Fibroblast of skin of back (primary cell): ENCODE results near the gene CTNNA1. TPM values are rescaled to one million over a fixed set of nuclear protein-coding genes. Genes with fewer than 3 reads are reported as not detected.
"Not testable (repeated sequence)": the region's sequence is repeated elsewhere in the genome, so short reads cannot be mapped to it uniquely, and the experiment has no call there.

ENCODE experiments used
- DNase-seq: peaks from one replicate; pipeline ENCODE4 v3.0.0-alpha.2; 2013
- polyA plus RNA-seq, 2 experiments: library from polyadenylated mRNA; unstranded; fragments of 120-200 nt; gene quantifications; one replicate each; pipeline ENCODE4 v1.2.1, GENCODE V29; 2013; ENCODE audit not compliant: insufficient read length in 2 of 2

Gene CTNNA1, protein sequence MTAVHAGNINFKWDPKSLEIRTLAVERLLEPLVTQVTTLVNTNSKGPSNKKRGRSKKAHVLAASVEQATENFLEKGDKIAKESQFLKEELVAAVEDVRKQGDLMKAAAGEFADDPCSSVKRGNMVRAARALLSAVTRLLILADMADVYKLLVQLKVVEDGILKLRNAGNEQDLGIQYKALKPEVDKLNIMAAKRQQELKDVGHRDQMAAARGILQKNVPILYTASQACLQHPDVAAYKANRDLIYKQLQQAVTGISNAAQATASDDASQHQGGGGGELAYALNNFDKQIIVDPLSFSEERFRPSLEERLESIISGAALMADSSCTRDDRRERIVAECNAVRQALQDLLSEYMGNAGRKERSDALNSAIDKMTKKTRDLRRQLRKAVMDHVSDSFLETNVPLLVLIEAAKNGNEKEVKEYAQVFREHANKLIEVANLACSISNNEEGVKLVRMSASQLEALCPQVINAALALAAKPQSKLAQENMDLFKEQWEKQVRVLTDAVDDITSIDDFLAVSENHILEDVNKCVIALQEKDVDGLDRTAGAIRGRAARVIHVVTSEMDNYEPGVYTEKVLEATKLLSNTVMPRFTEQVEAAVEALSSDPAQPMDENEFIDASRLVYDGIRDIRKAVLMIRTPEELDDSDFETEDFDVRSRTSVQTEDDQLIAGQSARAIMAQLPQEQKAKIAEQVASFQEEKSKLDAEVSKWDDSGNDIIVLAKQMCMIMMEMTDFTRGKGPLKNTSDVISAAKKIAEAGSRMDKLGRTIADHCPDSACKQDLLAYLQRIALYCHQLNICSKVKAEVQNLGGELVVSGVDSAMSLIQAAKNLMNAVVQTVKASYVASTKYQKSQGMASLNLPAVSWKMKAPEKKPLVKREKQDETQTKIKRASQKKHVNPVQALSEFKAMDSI
- 367 TPM for polyA plus RNA-seq (2013, experiment 1 of 2; ENCODE audit: insufficient read length)
- 311 TPM for polyA plus RNA-seq (2013, experiment 2 of 2; ENCODE audit: insufficient read length)

DNA sequence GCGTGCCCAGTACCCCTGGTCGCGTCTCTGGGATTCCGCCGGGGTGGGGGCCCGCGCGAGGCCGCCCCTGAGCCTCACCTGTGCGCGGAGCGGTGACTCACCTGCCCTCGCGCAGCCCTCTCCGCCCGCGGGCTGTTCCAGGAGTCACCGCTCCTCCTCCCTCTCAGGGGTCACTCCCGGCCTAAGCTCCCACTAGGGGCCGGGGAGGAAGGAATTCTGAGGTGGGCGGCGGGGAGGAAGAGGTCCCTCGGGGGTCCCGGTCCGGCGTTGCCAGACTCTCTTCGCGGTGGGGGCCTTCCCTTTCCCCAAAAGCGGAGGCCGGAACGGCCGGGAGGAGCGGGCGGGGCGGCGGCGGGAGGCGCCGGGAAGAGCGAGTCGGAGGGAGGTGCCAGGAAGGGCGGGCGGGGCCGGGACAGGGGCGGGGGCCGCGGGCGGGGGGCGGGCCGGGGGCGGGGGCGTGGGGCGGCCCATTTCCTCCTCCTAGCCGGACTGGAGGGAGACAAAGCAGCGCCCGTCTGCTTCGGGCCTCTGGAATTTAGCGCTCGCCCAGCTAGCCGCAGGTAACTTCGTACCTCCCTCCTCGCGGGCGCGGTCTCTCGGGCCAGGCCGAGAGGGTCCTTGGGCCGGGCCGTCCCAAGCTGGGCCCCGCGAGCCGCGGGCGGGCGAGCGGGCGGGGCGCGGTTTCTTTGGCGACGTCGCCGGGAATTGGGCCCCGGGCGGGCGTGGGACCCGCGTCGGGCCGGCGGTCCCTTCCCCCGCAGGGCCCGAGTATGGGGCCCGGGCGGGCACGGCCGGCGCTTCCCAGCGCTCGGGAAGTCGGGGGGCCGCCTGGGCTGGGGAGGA lies at the start of gene CTNNA1:
Gene CTNNA1, plus strand, starts transcription at position 475 of the 843 bp plus-strand sequence. CDS start 28,500 bp downstream, outside the sequence.
- peak; percentile 73 for DNase-seq

GRCh38 chr5:138703777-138704176 lies 49.4 kb upstream of the CTNNA1 start:
- DNase-seq = not testable (repeated sequence)

DNA sequence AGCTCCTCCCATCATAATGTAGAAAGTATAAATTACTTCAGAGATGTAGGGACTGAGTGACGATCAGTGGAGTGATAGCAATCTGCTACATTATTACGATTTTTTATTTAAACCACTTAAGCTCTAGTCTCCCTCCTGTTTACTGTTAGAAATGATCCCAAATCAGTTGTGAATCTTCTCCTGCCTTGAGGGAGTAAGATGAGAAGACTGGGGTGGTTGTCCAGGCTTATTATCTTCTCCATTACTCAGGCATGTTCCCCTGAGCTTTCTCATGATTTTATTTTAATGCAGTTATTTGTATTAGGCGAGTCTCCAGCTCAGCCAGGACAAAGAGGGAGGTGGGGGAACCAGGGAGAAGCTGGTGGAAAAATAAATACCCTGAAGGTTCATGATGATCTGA lies 48.2 kb upstream of the CTNNA1 start:
- DNase-seq = no peak

DNA sequence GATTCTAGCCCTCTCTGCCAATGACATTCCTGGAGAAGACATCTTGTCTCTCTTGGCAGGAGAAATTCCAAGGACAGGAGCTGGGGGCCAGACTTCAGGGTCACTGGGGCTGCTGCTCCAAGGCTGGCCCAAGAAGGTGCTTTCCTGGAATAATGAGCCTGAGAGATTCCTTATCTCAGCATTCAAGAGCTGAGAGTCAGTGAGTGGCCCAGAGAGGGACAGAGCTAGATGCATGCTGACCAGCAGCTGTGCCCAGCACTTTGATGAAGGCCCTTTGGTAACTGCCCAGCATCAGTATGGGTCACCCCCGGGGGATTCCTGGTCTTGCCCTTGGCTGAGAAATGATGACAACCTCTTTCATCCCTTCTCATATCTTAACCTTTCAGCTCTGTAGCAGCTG lies 47.7 kb upstream of the CTNNA1 start:
- no peak for DNase-seq

DNA sequence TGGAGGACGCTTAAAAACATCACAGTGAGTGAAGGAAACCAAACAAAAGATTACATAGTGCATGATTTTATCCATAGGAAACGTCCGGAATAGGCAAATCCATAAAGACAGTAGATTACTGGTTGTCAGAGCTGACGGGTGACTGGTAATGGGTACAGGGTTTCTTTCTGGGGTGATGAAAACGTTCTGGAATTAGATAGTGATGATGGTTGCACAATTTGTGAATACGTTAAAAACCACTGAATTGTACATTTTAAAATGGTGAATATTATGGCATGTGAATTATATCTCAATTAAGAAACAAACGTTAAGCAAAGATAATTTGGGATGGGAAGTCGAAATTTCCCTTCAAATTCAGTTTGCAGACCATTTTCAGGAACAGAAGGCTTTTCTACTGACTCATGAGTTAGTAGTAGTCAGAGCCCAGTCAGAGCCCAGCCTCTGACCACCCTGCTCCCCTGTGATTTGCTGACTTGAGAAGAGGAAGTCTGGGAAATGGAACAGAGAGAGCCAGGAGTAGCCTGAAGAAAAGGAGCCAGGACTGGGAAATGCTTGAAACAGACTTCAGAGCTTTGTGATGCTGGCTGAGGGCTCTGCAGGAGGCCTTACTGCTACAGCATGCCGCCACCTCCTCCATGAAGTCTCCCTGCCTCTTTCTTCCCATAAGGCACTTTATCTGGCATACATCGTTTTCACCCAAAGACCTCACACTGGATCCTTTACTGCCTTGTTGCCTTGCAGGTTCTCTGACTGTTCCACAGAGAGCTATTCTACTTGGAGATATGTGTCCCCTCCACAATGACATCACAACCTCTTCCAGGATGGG lies 46.4 kb upstream of the CTNNA1 start:
- peak; percentile 88 for DNase-seq

GRCh38 chr5:138708791-138709190 lies 44.4 kb upstream of the CTNNA1 start:
- DNase-seq = no peak

DNA sequence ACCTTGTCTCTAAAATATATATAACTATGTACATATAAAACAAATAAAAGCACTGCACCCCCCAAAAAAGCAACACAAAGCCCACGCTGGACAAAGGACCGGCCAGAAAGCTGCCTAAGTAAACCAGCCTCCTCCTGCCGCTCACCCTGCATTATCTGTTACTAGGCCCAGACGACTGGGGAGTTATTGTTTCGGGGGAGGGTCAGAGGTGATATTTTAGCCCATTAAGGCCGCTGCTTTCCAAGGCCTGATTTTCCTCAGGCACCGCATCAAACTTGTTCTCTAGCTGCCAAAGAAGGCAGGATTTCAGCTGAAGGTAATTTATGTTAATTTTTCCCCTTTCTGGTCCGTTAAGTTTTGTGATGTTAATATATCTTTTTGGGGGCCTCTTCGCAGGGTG lies 44.0 kb upstream of the CTNNA1 start:
- DNase-seq = no peak

GRCh38 chr5:138711087-138711486 lies 42.1 kb upstream of the CTNNA1 start:
- no peak for DNase-seq

DNA sequence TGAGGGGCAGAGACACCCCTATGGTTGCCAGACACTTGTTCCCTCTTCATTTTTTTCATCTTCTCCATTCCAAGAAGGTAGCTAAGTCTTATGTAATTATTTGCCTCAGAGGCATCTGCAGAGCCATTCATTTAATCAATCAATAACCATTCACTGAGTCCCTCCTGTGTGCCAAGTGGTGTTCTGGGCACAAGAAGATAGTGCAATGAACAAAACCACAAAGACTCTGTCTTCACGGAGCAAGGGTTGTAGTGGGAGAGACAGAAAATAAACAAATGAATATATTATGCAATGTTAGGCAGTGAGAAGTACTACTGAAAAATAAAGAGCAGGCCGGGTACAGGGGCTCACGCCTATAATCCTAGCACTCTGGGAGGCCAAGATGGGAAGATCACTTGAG lies 41.4 kb upstream of the CTNNA1 start:
- DNase-seq = no peak

DNA sequence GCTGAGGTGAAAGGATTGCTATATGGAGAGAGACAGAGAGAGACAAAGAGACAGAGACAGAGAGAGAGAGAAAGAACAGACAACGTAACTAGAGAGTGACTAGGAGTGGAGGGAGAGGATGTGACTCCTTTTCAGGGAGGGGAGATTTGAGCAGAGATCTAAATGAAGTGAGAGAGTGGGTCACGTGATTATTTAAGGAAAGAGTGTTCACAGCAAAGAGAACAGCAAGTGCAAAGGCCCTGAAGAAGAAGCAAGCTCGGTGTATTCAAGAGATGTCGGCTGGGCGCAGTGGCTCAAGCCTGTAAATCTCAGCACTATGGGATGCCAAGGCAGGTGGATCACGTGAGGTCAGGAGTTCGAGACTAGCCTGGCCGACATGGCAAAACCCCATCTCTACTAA lies 40.9 kb upstream of the CTNNA1 start:
- DNase-seq = no peak

DNA sequence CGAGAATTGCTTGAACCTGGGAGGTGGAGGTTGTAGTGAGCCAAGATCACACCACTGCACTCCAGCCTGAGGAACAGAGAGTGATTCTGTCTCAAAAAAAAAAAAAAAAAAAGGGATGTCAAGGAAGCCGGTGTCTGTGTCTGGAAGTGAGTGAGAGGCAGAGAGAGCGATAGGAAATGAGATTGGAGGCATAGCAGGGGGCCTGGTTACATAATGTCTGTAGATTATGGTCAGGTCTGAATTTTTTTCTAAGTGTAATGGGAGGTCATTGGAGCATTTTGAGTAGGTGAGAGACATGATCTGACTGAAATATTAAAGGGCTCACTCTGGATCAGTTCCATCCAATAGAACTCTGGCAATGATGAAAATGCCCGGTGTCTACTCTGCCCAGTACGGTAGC lies 40.4 kb upstream of the CTNNA1 start:
- no peak for DNase-seq

DNA sequence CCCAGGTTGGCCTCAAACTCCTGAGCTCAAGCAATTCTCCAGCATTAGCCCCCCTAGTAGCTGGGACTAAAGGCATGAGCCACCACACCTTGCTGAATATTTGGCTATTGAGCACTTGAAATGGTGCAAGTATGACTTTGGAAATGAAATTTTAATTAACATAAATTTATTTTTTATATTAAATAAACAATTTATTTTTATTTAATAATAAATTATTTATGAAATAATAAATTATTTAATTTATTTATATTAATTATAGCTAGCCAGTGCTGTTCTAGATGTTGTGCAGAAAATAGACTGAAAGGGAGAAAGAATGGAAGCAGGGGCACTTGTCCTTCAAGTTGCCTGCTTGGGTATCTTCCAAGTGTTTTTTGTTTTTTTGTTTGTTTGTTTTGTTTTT lies 40.0 kb upstream of the CTNNA1 start:
- DNase-seq = no peak

DNA sequence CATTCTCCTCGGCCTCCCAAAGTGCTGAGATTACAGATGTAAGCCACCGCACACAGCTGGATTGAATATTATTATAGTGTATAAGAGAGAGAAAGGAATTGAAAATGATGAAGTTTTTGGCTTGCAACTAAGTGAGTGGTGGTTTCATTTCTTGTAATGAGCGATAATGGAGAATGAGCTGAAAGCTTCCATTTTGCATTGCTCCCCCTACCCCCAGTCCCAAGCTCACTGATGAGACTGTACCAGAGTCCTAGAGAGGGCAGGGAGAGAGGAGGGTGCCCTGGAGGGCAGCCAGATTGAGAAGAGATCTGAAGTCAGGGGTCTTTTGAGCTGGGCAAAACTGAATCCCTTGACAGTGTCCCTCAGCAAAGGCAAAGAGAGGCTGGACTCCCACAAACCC lies 38.5 kb upstream of the CTNNA1 start:
- no peak for DNase-seq

DNA sequence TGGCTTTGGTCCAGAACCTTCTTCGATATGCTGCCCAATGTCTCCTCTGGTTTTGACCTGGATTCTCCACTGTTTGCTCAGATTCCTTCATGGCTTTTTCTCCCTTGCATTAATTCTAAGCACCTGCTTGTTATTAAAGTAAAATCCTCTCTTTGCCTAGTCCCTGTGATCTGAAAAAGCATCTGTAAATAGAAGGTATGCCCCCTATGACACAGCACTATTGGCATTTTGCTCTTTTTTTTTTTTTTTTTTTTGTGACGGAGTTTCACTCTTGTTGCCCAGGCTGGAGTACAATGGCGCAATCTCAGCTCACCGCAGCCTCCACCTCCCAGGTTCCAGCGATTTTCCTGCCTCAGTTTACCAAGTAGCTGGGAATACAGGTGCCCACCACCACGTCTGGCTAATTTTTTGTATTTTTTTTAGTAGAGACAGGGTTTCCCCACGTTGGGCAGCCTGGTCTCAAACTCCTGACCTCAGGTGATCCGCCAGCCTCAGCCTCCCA lies 37.2 kb upstream of the CTNNA1 start:
- DNase-seq = not testable (repeated sequence)

GRCh38 chr5:138716456-138716924 lies 36.7 kb upstream of the CTNNA1 start:
- DNase-seq = peak; percentile 30

- no peak for DNase-seq
These were observed 35.8 kb upstream of the CTNNA1 start for GRCh38 chr5:138717399-138717798.

DNA sequence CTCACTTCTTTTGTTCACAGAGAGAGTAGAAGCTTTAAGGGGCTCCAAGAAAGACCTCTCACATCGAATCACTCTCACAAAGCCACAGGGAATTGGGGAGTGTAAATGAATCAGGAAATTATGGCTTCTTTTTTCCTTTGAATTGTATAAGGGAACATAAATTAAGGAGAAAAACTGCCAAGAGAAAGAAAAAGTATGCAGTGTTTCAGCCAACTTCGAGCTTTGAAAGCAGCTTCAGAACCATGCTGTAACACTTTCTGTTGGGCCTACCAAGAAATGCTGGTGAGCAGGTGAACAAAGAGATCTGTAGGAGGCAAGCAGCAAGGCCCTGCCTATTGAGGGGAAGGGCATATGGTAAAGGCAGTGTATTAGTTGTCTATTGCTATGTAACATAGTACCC lies 33.4 kb upstream of the CTNNA1 start:
- DNase-seq = no peak

DNA sequence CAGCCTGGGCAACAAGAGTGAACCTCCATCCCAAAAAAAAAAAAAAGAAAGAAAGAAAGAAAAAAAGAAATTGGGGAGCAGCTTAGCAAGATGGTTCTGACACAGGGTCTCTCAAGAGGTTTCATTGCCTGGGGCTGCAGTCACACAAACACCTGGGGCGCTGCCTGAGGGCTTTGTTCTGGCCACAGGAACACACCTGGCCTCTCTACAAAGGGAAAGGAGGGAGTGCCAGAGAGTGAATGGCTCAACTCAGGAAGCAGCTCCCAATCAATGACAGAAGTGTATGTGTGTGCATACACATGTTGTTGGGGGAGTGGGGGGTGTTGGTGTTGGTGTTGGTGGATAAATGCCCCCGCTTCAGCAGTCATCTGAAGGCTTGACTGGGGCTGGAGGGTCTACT lies 32.4 kb upstream of the CTNNA1 start:
- DNase-seq = no peak

DNA sequence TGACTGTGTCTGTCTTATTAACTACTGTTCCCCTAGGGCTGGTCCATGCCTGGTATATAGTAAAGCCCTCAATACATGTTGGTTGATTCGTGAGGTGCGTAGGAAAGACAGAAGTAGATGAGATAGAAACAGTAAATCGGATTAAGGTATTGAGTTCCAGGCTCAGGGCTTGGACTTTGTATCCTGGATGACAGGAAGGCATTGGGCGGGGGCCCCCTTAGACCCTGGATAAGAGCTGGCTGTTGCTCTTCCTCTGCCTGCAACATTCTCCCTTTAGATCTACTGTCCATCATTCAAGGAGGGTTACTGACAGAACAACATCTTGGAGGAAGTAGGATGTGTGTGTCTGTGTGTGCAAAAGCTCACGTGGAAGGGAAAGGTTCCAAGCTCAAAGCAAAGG lies 31.2 kb upstream of the CTNNA1 start:
- DNase-seq = no peak

GRCh38 chr5:138722544-138723177 lies 30.6 kb upstream of the CTNNA1 start:
- DNase-seq = no peak
